Neural progenitor cell (in vitro differentiated cells): ENCODE results near the gene NR3C2.

Experiments used
- EZH2 ChIP-seq: fragments of 200-600 bp; sonication (generic); IDR thresholded peaks from 2 replicates; pipeline ENCODE4 v1.6.1; 2017; ENCODE audit warnings: antibody characterized with exemption, mild to moderate bottlenecking, moderate library complexity
- TF ChIP-seq, protein P1 (sequence below): fragments of 200-600 bp; sonication (generic); IDR thresholded peaks from 2 replicates; pipeline ENCODE4 v1.5.1; 2017; ENCODE audit warnings: antibody characterized with exemption, mild to moderate bottlenecking

DNA sequence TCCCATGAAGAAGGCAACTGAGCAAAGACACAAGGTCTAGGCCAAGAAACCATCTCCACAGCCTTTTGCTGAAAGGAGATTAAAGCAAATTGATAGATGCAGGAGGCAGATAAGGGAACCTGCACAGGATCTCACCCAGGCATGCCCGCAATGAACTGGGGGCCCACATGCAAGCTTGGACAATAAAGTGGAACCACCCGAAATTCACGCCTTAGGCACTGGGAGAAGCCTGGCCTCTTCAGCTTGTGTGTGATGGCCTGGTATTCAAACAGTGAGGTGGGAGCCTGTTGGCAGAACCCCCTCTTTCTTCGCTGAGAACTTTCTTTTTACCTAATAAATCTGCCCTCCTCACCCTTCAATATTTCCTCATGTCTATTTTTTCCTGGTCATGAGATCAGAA lies 213.2 kb downstream of the NR3C2 start:
- TF ChIP-seq, protein P1, sequence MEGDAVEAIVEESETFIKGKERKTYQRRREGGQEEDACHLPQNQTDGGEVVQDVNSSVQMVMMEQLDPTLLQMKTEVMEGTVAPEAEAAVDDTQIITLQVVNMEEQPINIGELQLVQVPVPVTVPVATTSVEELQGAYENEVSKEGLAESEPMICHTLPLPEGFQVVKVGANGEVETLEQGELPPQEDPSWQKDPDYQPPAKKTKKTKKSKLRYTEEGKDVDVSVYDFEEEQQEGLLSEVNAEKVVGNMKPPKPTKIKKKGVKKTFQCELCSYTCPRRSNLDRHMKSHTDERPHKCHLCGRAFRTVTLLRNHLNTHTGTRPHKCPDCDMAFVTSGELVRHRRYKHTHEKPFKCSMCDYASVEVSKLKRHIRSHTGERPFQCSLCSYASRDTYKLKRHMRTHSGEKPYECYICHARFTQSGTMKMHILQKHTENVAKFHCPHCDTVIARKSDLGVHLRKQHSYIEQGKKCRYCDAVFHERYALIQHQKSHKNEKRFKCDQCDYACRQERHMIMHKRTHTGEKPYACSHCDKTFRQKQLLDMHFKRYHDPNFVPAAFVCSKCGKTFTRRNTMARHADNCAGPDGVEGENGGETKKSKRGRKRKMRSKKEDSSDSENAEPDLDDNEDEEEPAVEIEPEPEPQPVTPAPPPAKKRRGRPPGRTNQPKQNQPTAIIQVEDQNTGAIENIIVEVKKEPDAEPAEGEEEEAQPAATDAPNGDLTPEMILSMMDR = no peak
- no peak for TF ChIP-seq EZH2
